CD14-positive monocyte (primary cell): Measurements from ENCODE around the gene PRXL2B. TPM values are rescaled to one million over a fixed set of nuclear protein-coding genes. Genes with fewer than 3 reads are reported as not detected.
A peak's percentile ranks its signal among the peaks of the same experiment; 100 is the strongest.

Source experiments
- DNase-seq, 3 donors: peaks; one replicate each; pipeline ENCODE4 v3.0.0-alpha.2; 2011 to 2022
- H2AFZ ChIP-seq: 2 replicates; pipeline ENCODE4 v1.6.0; 2012; ENCODE audit warnings: mild to moderate bottlenecking, low read depth, low read length, inconsistent platforms; ENCODE audit not compliant: insufficient read depth, poor library complexity, severe bottlenecking
- H3K27ac ChIP-seq, 2 donors: 1 replicate in 1 of 2; 2 replicates in 1 of 2; pipeline ENCODE4 v1.5.1; 2012 to 2013; ENCODE audit warnings: low read length in 2 of 2, control low read depth in 1 of 2, inconsistent platforms in 1 of 2, low read depth in 1 of 2, mild to moderate bottlenecking in 1 of 2
- H3K27me3 ChIP-seq, 2 donors: one replicate each; pipeline versions ENCODE4 v1.6.0 to v1.6.1; 2011 to 2013; ENCODE audit warnings: low read length in 2 of 2; ENCODE audit not compliant: control insufficient read depth in 2 of 2, insufficient read depth in 2 of 2
- H3K36me3 ChIP-seq, 2 donors: replicated peaks in 1 of 2; 1 replicate in 1 of 2; 2 replicates in 1 of 2; pipeline versions ENCODE4 v1.5.1 to v1.6.1; 2012 to 2013; ENCODE audit warnings: low read length in 2 of 2, control low read depth in 1 of 2, inconsistent platforms in 1 of 2, mild to moderate bottlenecking in 1 of 2; ENCODE audit not compliant: insufficient read depth in 2 of 2, control insufficient read depth in 1 of 2
- H3K4me1 ChIP-seq, 2 donors: 1 replicate in 1 of 2; 2 replicates in 1 of 2; pipeline versions ENCODE4 v1.5.1 to v1.6.1; 2012 to 2013; ENCODE audit warnings: low read length in 2 of 2, control low read depth in 1 of 2, inconsistent platforms in 1 of 2, mild to moderate bottlenecking in 1 of 2, moderate library complexity in 1 of 2; ENCODE audit not compliant: insufficient read depth in 2 of 2, control insufficient read depth in 1 of 2
- H3K4me2 ChIP-seq: replicated peaks from 2 replicates; pipeline ENCODE3; 2012; ENCODE audit warnings: low read length, moderate library complexity, mild to moderate bottlenecking; ENCODE audit not compliant: poor library complexity, severe bottlenecking; ENCODE audit errors: extremely low read depth
- H3K4me3 ChIP-seq, 3 experiments: fragments of 200-600 bp in 1 of 3; sonication (generic) in 1 of 3; replicated peaks in 1 of 3; 1 replicate in 2 of 3; 2 replicates in 1 of 3; pipeline ENCODE4 v1.5.1; 2011 to 2013; ENCODE audit warnings: low read length in 3 of 3, mild to moderate bottlenecking in 3 of 3, control low read depth in 2 of 3, low read depth in 2 of 3, inconsistent platforms in 1 of 3, moderate library complexity in 1 of 3
- H3K79me2 ChIP-seq: 2 replicates; pipeline ENCODE4 v1.6.0; 2012; ENCODE audit warnings: mild to moderate bottlenecking, control low read depth, inconsistent platforms, low read length, moderate library complexity; ENCODE audit not compliant: insufficient read depth
- H3K9ac ChIP-seq: 2 replicates; pipeline ENCODE4 v1.6.0; 2017; ENCODE audit warnings: low read length, mild to moderate bottlenecking; ENCODE audit not compliant: insufficient read depth, poor library complexity, severe bottlenecking
- H3K9me3 ChIP-seq, 2 donors: replicated peaks in 1 of 2; 1 replicate in 1 of 2; 2 replicates in 1 of 2; pipeline versions ENCODE4 v1.5.1 to v1.6.1; 2012 to 2013; ENCODE audit warnings: low read length in 2 of 2, control low read depth in 1 of 2; ENCODE audit not compliant: control insufficient read depth in 1 of 2, insufficient read depth in 1 of 2
- H4K20me1 ChIP-seq: 2 replicates; pipeline ENCODE4 v1.6.0; 2012; ENCODE audit warnings: mild to moderate bottlenecking, low read length, control low read depth, moderate library complexity; ENCODE audit not compliant: insufficient read depth
- H3K27ac Mint-ChIP-seq, 7 donors: one replicate each; pipeline ENCODE4 v1.8.0; 2020; ENCODE audit warnings: mild to moderate bottlenecking in 7 of 7, mixed read lengths in 7 of 7, moderate library complexity in 6 of 7, inconsistent platforms in 2 of 7
- H3K27me3 Mint-ChIP-seq, 3 donors: one replicate each; pipeline ENCODE4 v1.8.0; 2021 to 2022; ENCODE audit warnings: low read depth in 3 of 3, mild to moderate bottlenecking in 3 of 3, mixed read lengths in 3 of 3, moderate library complexity in 3 of 3, inconsistent platforms in 1 of 3
- H3K36me3 Mint-ChIP-seq, 2 donors: one replicate each; pipeline ENCODE4 v1.8.0; 2020; ENCODE audit warnings: mixed read lengths in 2 of 2, inconsistent platforms in 1 of 2, mild to moderate bottlenecking in 1 of 2
- H3K4me1 Mint-ChIP-seq: one replicate; pipeline ENCODE4 v1.8.0; 2020; ENCODE audit warnings: mild to moderate bottlenecking, mixed read lengths
- H3K4me3 Mint-ChIP-seq, 2 donors: one replicate each; pipeline ENCODE4 v1.8.0; 2020; ENCODE audit warnings: mild to moderate bottlenecking in 2 of 2, mixed read lengths in 2 of 2, moderate library complexity in 1 of 2
- H3K9me3 Mint-ChIP-seq, 7 donors: one replicate each; pipeline ENCODE4 v1.8.0; 2020 to 2022; ENCODE audit warnings: mixed read lengths in 7 of 7, mild to moderate bottlenecking in 6 of 7, moderate library complexity in 6 of 7, inconsistent platforms in 2 of 7
- CTCF ChIP-seq: fragments of 200-600 bp; IDR thresholded peaks from one replicate; pipeline ENCODE4 v1.8.0; 2022; ENCODE audit warnings: antibody characterized with exemption, mild to moderate bottlenecking
- WGBS: methylation state at CpG from one replicate; pipeline ENCODE4 v1.1.5; 2013; ENCODE audit warnings: missing lambda C conversion rate; ENCODE audit not compliant: insufficient coverage; 5-methylcytosine and 5-hydroxymethylcytosine counted together
- intact Hi-C, 2 donors: fragments of 100-400 bp; cut with micrococcal nuclease; formaldehyde crosslinking; loops; one replicate each; pipeline versions ENCODE4 v1.15.0 to v1.15.1; 2023
- polyA plus RNA-seq, 3 donors: library from polyadenylated mRNA; depleted of rRNA in 1 of 3; unstranded in 2 of 3; stranded (reverse) in 1 of 3; fragments of 300-500 nt in 2 of 3; fragments of >200 nt in 1 of 3; fragmentation: Illumina TruSeq in 2 of 3; gene quantifications; 1 replicate in 2 of 3; 2 replicates in 1 of 3; pipeline ENCODE4 v1.2.3, GENCODE V29; 2012 to 2021

PRXL2B gene
- polyA plus RNA-seq, 3 donors: 3.6 to 8.8 (median 6.0) TPM

GRCh38 chr1:2545754-2546514, 40.6 kb upstream of the PRXL2B start:
- Histone ChIP-seq H4K20me1 (peaks cover 11% of the 10 kb centered on the region), H3K4me1 (peaks cover 40 to 52% of the 10 kb centered on the region in 2 donors), H3K9me3 (no peaks in the 10 kb centered on the region), H3K27ac (peak overlapping the region; percentile 99 to 100), H3K36me3 (no peaks in the 10 kb centered on the region), H3K4me2 (peak overlapping the region; percentile 80), H3K4me3 (peak overlapping the region; percentile 52 to 88 (median 76)), H3K79me2 (peaks cover 8% of the 10 kb centered on the region), H3K27me3 (peaks cover 0 to 21% of the 10 kb centered on the region in 2 donors), H3K9ac (peak overlapping the region; percentile 86), H2AFZ (peak overlapping the region; percentile 73)
- peak overlapping the region in 6 of 7 donors; percentile 54 to 99 (median 96) for H3K27ac Mint-ChIP-seq
- H3K9me3 Mint-ChIP-seq: peaks cover 0 to 3% (median 0%) of the 10 kb centered on the region in 7 donors
- TF ChIP-seq CTCF: no peak
- intact Hi-C loops: loop anchor here (2.0 to 10.0 kb wide), 6 partner anchors 19 to 414 kb away; partner anchors contain the start of genes PANK4 (in 2 of the 2), PEX10 (in 2 of the 2), FAAP20 (in 1 of the 2) and PRXL2B (in 1 of the 2)
- peak; percentile 88 to 93 (median 91) for DNase-seq
- H3K4me1 Mint-ChIP-seq: peaks cover 28% of the 10 kb centered on the region
- H3K36me3 Mint-ChIP-seq: no peaks in the 10 kb centered on the region
- WGBS: 1% methylated on average over 31 of the region's 43 CpGs
- H3K27me3 Mint-ChIP-seq: peaks cover 13 to 38% (median 21%) of the 10 kb centered on the region in 3 donors
- peak overlapping the region; percentile 76 to 81 for H3K4me3 Mint-ChIP-seq

GRCh38 chr1:2546515-2547209, 39.9 kb upstream of the PRXL2B start:
- intact Hi-C loops: loop anchor here (2.0 to 10.0 kb wide), 6 partner anchors 20 to 414 kb away; partner anchors contain the start of genes PANK4 (in 2 of the 2), PEX10 (in 2 of the 2), FAAP20 (in 1 of the 2) and PRXL2B (in 1 of the 2)

More at GRCh38 chr1:2546515-2547209, 39.9 kb upstream of the PRXL2B start:
- H3K27me3 Mint-ChIP-seq: peaks cover 7 to 31% (median 13%) of the 10 kb centered on the region in 3 donors
- peak; percentile 13 for TF ChIP-seq CTCF
- peak overlapping the region; percentile 90 to 99 (median 97) for H3K27ac Mint-ChIP-seq
- H3K36me3 ChIP-seq: no peaks in the 10 kb centered on the region
- H3K4me2 ChIP-seq: peak overlapping the region; percentile 80
- H3K79me2 ChIP-seq: peaks cover 8% of the 10 kb centered on the region
- DNase-seq: peak; percentile 79 to 93 (median 79)
- H3K4me3 ChIP-seq: peak overlapping the region; percentile 52 to 88 (median 76)
- H2AFZ ChIP-seq: peak overlapping the region; percentile 56
- H3K9me3 Mint-ChIP-seq: peaks cover 0 to 3% (median 0%) of the 10 kb centered on the region in 7 donors
- under 1% methylated on average over 51 of the region's 52 CpGs for WGBS
- H3K36me3 Mint-ChIP-seq: no peaks in the 10 kb centered on the region
- peaks cover 0 to 15% of the 10 kb centered on the region in 2 donors for H3K27me3 ChIP-seq
- peak overlapping the region; percentile 86 for H3K9ac ChIP-seq
- H3K4me1 Mint-ChIP-seq: peaks cover 27% of the 10 kb centered on the region
- peaks cover 40 to 52% of the 10 kb centered on the region in 2 donors for H3K4me1 ChIP-seq
- H3K9me3 ChIP-seq: no peaks in the 10 kb centered on the region
- H4K20me1 ChIP-seq: peaks cover 11% of the 10 kb centered on the region
- peak overlapping the region; percentile 99 to 100 for H3K27ac ChIP-seq
- peak overlapping the region; percentile 76 to 81 for H3K4me3 Mint-ChIP-seq
